ENCODE measurements around the gene MERTK. TPM values are rescaled to one million over a fixed set of nuclear protein-coding genes. Genes with fewer than 3 reads are reported as not detected.
"Not testable (repeated sequence)": the region's sequence is repeated elsewhere in the genome, so short reads cannot be mapped to it uniquely, and the experiment has no call there.

The MERTK gene
- total RNA-seq, 1 donor from 2014 or later: 1.5 TPM

DNA sequence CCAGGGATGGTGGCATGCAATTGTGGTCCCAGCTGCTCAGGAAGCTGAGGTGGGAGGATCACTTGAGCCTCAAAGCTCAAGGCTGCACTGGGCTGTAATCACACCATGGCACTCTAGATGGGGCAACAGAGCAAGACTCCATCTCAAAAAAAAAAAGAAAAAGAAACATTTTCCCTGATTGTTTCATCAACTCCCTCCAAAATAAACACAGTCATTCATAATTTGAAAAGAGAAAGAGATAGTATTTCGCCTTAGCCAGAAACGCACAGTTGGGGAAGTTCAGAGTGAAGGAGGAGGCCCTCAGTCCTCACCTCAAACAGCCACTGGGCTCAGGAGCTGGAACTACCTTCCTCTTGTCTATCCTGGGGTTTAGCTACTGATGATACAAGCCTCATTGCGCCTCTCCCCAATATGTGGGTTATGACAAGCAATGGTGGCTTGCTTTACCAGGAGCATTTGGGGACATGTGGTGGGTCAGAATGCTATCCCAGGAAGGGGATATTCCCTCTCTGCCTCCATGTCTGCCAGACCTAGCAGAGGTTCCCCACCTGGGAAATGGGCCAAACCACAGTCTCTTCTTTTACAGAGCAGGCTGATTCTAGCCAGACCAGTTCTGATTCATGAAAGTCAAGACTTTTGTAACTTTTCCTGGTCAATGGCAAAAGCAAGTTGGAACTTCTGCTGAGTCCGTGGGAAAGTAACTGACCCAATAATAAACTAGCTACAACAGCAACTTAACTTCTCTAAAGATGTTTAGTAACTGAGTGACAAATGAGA, 134.5 kb downstream of the MERTK start:
- Mint-ChIP-seq H3K9me3 (ENCODE audit: unreplicated experiment) (peaks cover 11% of the 10 kb centered on the region), H3K4me3 (ENCODE audit: unreplicated experiment) (no peak overlapping the region), H3K4me1 (ENCODE audit: unreplicated experiment) (peaks cover 25% of the 10 kb centered on the region), H3K27me3 (ENCODE audit: unreplicated experiment) (peaks cover 12% of the 10 kb centered on the region), H3K36me3 (ENCODE audit: unreplicated experiment) (peaks cover 2% of the 10 kb centered on the region), H3K27ac (ENCODE audit: unreplicated experiment) (no peak overlapping the region)
- TF ChIP-seq, protein P1, sequence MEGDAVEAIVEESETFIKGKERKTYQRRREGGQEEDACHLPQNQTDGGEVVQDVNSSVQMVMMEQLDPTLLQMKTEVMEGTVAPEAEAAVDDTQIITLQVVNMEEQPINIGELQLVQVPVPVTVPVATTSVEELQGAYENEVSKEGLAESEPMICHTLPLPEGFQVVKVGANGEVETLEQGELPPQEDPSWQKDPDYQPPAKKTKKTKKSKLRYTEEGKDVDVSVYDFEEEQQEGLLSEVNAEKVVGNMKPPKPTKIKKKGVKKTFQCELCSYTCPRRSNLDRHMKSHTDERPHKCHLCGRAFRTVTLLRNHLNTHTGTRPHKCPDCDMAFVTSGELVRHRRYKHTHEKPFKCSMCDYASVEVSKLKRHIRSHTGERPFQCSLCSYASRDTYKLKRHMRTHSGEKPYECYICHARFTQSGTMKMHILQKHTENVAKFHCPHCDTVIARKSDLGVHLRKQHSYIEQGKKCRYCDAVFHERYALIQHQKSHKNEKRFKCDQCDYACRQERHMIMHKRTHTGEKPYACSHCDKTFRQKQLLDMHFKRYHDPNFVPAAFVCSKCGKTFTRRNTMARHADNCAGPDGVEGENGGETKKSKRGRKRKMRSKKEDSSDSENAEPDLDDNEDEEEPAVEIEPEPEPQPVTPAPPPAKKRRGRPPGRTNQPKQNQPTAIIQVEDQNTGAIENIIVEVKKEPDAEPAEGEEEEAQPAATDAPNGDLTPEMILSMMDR (IDR thresholded peaks at IDR 0.05): peak; percentile 29
- DNase-seq (ENCODE audit: extremely low spot score, unreplicated experiment): peak; percentile 38

DNA sequence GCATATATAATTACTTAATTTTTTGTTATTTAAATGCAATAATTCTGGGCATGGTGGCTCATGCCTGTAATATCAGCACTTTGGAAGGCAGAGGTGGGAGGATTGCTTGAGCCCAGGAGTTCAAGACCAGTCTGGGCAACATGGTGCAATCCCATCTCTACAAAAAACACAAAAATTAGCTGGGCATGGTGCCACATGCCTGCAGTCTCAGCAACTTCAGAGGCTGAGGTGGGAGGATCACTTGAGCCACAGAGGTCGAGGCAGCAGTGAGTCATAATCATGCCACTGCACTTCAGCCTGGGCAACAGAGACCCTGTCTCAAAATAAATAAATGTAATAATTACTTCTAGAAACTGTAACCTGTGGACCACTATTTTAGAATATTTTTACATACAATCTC, 135.2 kb downstream of the MERTK start:
- H3K4me1 Mint-ChIP-seq (ENCODE audit: unreplicated experiment): peaks cover 25% of the 10 kb centered on the region
- H3K27me3 Mint-ChIP-seq (ENCODE audit: unreplicated experiment): peaks cover 12% of the 10 kb centered on the region
- DNase-seq (ENCODE audit: extremely low spot score, unreplicated experiment): peak; percentile 30
- no peak overlapping the region for H3K27ac Mint-ChIP-seq (ENCODE audit: unreplicated experiment)
- H3K36me3 Mint-ChIP-seq (ENCODE audit: unreplicated experiment): peaks cover 2% of the 10 kb centered on the region
- no peak overlapping the region for H3K4me3 Mint-ChIP-seq (ENCODE audit: unreplicated experiment)
- peaks cover 17% of the 10 kb centered on the region for H3K9me3 Mint-ChIP-seq (ENCODE audit: unreplicated experiment)
- TF ChIP-seq, protein P1 (IDR thresholded peaks at IDR 0.05): no peak

DNA sequence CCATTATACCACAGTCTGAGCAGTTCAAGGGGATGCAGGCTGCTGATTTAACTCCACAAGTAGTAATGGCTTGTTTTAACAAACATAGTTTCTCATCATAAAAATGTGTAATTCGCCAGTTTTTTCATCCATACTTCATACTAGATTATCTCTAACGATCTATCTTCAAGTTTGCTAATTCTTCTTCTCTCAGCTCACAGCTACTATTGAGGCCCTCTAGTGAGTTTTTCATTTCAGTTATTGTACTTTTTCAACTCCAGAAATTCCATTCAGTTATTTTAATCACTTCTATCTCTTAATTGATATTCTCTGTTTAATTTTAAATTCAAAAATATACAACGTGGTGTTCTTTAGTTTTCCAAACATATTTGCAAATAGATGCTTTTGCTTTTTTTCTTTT, 136.5 kb downstream of the MERTK start:
- Mint-ChIP-seq H3K9me3 (ENCODE audit: unreplicated experiment) (peaks cover 19% of the 10 kb centered on the region), H3K4me1 (ENCODE audit: unreplicated experiment) (peaks cover 25% of the 10 kb centered on the region)
- TF ChIP-seq, protein P1 (IDR thresholded peaks at IDR 0.05): no peak

GRCh38 chr2:112035786-112036185, 137.4 kb downstream of the MERTK start:
- H3K27ac Mint-ChIP-seq (ENCODE audit: unreplicated experiment): no peak overlapping the region
- TF ChIP-seq, protein P1 (IDR thresholded peaks at IDR 0.05): no peak
- no peak overlapping the region for H3K4me3 Mint-ChIP-seq (ENCODE audit: unreplicated experiment)
- H3K4me1 Mint-ChIP-seq (ENCODE audit: unreplicated experiment): peaks cover 25% of the 10 kb centered on the region
- DNase-seq (ENCODE audit: extremely low spot score, unreplicated experiment): no peak
- H3K36me3 Mint-ChIP-seq (ENCODE audit: unreplicated experiment): peaks cover 2% of the 10 kb centered on the region
- H3K27me3 Mint-ChIP-seq (ENCODE audit: unreplicated experiment): peaks cover under 1% of the 10 kb centered on the region
- peaks cover 18% of the 10 kb centered on the region for H3K9me3 Mint-ChIP-seq (ENCODE audit: unreplicated experiment)

More for the DNA sequence above, 136.5 kb downstream of the MERTK start:
- peaks cover 8% of the 10 kb centered on the region for H3K27me3 Mint-ChIP-seq (ENCODE audit: unreplicated experiment)
- no peak for DNase-seq (ENCODE audit: extremely low spot score, unreplicated experiment)
- no peak overlapping the region for H3K27ac Mint-ChIP-seq (ENCODE audit: unreplicated experiment)
- peaks cover 2% of the 10 kb centered on the region for H3K36me3 Mint-ChIP-seq (ENCODE audit: unreplicated experiment)
- no peak overlapping the region for H3K4me3 Mint-ChIP-seq (ENCODE audit: unreplicated experiment)

DNA sequence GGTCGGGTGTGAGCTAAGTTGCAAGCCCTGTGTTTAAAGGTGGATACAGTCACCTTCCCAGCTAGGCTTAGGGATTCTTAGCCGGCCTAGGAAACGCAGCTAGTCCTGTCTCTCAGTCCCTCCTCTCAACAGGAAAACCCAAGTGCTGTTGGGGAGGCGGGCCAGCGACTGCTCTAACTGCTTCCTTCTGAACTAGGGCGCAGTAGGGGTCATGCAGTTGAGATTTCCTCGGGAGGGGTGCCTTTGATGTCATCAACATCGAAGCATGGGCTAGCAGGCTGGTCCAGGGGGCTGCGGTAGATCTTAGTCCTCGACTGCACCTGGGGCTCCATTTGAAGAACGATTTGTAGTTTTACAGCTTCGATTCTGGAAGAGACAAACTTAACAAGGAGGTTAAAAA, 141.1 kb downstream of the MERTK start:
- H3K27ac Mint-ChIP-seq (ENCODE audit: unreplicated experiment); H3K4me1 Mint-ChIP-seq (ENCODE audit: unreplicated experiment); H3K4me3 Mint-ChIP-seq (ENCODE audit: unreplicated experiment); H3K36me3 Mint-ChIP-seq (ENCODE audit: unreplicated experiment): not testable (repeated sequence)
- Mint-ChIP-seq H3K9me3 (ENCODE audit: unreplicated experiment) (peaks cover 18% of the 10 kb centered on the region), H3K27me3 (ENCODE audit: unreplicated experiment) (peaks cover 23% of the 10 kb centered on the region)
- peak; percentile 60 for DNase-seq (ENCODE audit: extremely low spot score, unreplicated experiment)

DNA sequence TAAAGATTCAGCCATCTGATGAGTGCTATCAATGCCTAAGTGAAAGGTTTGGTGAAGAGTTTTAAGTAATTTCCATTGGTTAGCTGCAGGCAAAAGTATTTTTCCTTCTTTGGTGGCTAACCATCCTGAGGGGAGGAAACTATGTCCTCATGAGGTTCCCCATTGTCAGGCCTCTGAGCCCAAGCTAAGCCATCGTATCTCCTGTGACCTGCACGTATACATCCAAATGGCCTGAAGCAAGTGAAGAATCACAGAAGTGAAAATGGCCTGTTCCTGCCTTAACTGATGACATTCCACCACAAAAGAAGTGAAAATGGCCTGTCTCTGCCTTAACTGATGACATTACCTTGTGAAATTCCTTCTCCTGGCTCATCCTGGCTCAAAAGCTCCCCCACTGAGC, 141.7 kb downstream of the MERTK start:
- H3K4me3 Mint-ChIP-seq (ENCODE audit: unreplicated experiment); H3K36me3 Mint-ChIP-seq (ENCODE audit: unreplicated experiment); H3K27ac Mint-ChIP-seq (ENCODE audit: unreplicated experiment); H3K4me1 Mint-ChIP-seq (ENCODE audit: unreplicated experiment): not testable (repeated sequence)
- peak; percentile 36 for DNase-seq (ENCODE audit: extremely low spot score, unreplicated experiment)
- Mint-ChIP-seq H3K9me3 (ENCODE audit: unreplicated experiment) (peaks cover 18% of the 10 kb centered on the region), H3K27me3 (ENCODE audit: unreplicated experiment) (peaks cover 23% of the 10 kb centered on the region)

DNA sequence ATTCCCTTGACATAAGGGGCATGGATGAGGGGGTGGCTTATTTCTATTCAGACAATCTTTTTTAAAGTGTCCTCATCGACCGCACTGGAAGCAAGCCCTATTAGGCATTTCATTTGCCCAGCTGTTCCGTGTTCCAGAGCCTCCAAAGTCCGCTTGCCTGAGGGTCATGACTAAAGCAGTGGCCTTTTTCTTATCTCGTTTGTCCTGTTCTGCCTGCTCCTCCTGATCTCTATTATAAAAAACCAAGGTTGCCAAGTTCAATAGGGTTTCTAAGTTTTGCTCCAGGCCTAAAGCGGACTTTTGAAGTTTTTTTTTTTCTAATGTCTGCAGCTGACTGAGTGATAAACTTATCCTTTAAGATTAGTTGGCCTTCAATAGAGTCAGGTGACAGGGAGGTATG, 143.1 kb downstream of the MERTK start:
- Mint-ChIP-seq H3K9me3 (ENCODE audit: unreplicated experiment) (peaks cover 29% of the 10 kb centered on the region), H3K27me3 (ENCODE audit: unreplicated experiment) (peaks cover 30% of the 10 kb centered on the region)
- not testable (repeated sequence) for H3K27ac Mint-ChIP-seq (ENCODE audit: unreplicated experiment); H3K4me3 Mint-ChIP-seq (ENCODE audit: unreplicated experiment); H3K4me1 Mint-ChIP-seq (ENCODE audit: unreplicated experiment); H3K36me3 Mint-ChIP-seq (ENCODE audit: unreplicated experiment); DNase-seq (ENCODE audit: extremely low spot score, unreplicated experiment)

Data from osteocyte (in vitro differentiated cells).